ENCODE results near the gene CPTP.

- TF ChIP-seq POLR2AphosphoS5 (IDR thresholded peaks at IDR 0.05; ENCODE audit: low read depth, low read length) (no peak), POLR2A (IDR thresholded peaks at IDR 0.05; ENCODE audit: low read depth, low read length) (no peak)
These were observed 50.0 kb downstream of the CPTP start for GRCh38 chr1:1374589-1374928.

All from GM12892 (cell line).